Retina (tissue), 1 donor: ENCODE results near the gene ZNF43.
"Not testable (repeated sequence)": the region's sequence is repeated elsewhere in the genome, so short reads cannot be mapped to it uniquely, and the experiment has no call there.

Experiments used
- DNase-seq: peaks from one replicate; pipeline ENCODE4 v3.0.0-alpha.2; 2016

ZNF43 gene

GRCh38 chr19:21835810-21836444 lies at the start of gene ZNF43:
Gene ZNF43, minus strand, starts transcription at chr19:21836182. Its CDS starts 144 bp downstream, at chr19:21836038.
- DNase-seq, result peak; percentile 97

DNA sequence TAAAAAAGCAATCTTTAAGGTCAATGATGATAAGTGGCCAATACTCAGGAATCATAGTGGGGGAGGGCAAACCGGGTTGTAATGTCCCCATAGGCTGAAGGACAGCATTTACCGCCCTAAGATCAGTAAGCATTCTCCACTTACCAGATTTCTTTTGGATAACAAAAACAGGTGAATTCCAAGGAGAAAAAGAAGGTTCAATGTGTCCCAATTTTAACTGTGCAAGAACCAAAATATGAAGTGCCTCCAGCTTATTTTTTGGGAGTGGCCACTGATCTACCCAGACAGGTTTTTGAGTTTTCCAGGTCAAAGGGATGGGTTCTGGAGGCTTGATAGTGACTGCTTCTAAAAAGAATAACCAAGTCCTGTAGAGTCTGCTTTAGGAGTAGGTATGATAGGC lies 49.5 kb upstream of the ZNF43 start:
- not testable (repeated sequence) for DNase-seq

GRCh38 chr19:21884786-21885185 lies 48.8 kb upstream of the ZNF43 start:
- not testable (repeated sequence) for DNase-seq

GRCh38 chr19:21883516-21883915 lies 47.5 kb upstream of the ZNF43 start:
- DNase-seq, result no peak

GRCh38 chr19:21880761-21881160 lies 44.8 kb upstream of the ZNF43 start:
- not testable (repeated sequence) for DNase-seq

DNA sequence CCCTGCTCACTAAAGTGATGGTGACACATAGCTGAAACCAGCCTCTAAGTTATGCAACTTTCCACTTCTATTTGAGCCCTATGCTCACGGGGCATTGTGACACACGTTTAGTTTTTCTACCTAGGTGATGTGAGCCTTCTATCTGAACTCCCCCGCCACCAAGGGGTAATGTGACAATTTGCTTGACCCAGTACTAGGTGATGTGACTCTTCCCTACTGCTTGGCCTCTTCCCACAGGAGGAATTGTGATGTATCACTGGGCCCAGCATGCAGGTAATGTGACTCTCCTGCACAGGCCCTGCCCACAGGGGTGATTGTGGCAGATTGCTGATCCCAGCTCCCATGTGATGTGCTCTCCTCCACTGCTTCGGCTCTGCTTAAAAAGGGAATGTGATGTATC lies 42.7 kb upstream of the ZNF43 start:
- DNase-seq, result no peak

- no peak for DNase-seq
Measured at GRCh38 chr19:21877976-21878375, 42.0 kb upstream of the ZNF43 start.

DNA sequence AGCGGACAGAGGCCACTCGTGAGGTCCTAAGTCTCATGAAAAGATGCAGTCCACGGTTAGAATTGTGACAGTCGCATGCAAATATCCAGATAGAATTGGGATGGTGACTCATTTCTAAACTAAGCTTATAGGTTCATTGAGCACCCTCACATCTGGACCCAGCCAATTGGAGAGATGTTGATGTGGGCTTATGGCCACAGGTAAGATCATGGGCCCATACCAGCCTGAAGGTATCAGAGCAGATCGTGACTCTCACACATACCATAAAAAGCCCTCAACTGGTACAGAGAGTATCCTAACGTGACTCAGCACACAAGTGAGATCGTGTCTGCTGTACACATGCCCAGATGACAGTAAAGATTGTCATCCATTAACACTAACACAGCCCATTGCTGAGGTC lies 40.6 kb upstream of the ZNF43 start:
- not testable (repeated sequence) for DNase-seq

GRCh38 chr19:21856773-21857514 lies 21.0 kb upstream of the ZNF43 start:
- no peak for DNase-seq

GRCh38 chr19:21851596-21852345 lies 15.8 kb upstream of the ZNF43 start:
- DNase-seq, result peak; percentile 98

GRCh38 chr19:21850656-21851255 lies 14.8 kb upstream of the ZNF43 start:
- peak; percentile 21 for DNase-seq

DNA sequence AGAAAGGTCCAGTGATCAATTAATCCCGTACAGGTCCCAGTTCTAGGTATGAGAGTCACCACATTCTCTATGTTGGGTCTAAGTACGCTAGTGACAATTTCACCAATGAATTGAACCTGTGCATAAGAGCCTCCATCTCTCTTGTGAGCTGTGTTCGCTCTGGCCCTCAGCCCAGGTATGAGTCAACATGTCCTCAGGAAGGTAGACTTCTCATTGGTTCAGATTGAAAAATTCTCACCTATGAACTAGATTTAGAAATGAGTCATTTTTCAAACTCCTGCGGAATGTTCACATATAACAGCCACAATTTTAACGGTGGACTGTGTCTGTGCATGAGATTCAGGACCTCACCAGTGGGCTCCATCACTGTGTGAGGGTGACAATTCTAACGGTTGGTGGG lies 12.7 kb upstream of the ZNF43 start:
- no peak for DNase-seq

DNA sequence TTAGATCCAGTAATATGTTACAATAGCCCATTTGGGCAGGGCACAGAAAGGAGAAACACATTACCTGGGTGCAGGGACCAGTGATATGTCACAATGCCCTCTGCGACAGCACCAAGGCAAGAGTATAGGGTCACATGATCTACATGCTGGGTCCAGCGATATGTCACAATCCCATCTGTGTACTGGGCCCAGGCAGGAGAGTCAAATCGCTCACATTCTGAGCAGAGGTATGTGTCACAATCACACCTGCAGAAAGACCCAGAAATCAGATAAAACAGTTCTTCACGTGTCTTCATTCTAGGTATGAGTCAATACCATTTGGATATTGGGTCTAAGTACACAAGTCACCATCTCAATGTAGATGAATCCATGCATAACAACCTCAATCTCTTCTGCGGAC lies 7.1 kb upstream of the ZNF43 start:
- DNase-seq, result no peak

DNA sequence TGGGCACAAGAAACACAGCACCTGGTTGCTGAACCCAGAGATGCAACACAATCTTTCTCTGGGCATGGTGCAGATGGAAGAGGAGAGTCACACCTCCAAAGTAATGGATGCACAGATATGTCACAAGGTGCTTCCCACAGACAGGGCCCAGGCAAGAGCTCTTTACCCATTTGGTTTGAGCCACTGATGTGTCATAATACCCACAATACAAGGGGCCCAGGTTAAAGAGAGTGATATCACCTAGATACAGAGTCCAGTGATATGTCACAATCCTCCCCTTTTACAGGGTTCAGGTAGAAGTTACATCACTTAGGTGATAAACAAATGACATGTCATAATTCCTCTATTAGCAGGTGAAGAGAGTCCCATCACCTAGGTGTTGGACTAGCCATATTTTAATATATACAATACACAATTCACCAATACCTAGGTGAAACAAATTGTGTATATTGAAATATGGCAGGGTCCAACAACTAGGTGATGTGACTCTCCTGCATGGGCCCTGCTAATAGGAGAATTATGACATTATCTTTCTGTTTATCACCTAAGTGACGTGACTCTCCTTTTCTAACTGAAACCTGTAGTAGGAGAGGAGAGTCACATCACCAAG lies 5.6 kb upstream of the ZNF43 start:
- DNase-seq, result no peak

DNA sequence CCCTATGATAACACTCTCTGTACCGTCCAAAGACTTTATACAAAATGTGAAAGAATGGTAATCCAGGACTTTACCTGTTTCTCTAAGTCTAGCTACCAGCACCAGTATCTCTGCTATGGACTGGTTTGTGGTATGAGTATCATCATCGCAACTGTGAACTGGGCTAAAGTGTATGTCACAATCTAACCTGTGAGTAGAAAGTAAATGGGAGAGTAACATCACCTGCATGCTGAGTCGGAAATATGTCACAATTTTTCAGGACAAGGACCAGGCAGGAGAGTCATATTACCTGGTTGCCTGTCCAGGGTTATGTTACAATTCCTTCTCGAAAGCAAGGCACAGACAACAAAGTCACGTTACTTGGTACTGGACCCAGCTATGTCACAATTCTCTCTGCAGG lies 5.1 kb upstream of the ZNF43 start:
- DNase-seq, result no peak

DNA sequence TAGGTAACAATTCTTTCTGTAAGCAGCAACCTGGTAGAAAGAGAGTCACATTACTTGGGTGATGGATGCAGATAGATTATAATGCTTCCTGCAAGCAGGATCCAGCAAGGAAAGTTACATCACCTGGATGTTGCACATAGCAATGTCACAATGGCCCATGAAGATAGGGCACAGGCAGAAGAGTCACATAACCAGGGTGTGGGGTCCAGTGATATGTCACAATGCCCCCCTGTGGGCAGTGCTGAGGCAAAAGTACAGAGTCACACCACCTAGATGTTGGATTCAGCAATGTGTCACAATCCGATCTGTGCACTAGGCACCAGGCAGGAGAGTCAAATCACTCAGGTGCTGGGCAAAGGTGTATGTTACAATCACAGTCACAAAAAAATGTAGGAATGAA lies 4.0 kb upstream of the ZNF43 start:
- no peak for DNase-seq

DNA sequence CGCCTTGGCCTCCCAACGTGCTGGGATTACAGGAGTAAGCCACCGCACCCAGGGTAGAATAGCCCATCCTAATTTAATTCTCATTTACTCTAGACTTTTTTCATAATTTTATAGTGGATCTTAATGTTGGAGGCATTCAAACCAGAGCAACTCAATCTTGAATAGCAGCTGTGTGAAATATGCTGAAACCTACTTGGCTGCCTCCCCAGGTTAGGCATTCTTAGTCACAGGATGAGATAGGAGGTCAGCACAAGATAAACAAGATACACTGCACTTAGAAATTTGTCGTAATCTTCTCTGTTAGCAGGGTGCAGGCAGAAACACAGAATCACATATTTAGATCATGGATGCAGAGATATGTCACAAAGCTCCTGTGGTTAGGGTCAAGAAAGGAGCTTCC lies 2.7 kb upstream of the ZNF43 start:
- no peak for DNase-seq

- DNase-seq, result no peak
Measured at GRCh38 chr19:21835429-21835809, 563 bp downstream of the ZNF43 start.

GRCh38 chr19:21833733-21834132 lies 2.2 kb downstream of the ZNF43 start:
- DNase-seq, result no peak

DNA sequence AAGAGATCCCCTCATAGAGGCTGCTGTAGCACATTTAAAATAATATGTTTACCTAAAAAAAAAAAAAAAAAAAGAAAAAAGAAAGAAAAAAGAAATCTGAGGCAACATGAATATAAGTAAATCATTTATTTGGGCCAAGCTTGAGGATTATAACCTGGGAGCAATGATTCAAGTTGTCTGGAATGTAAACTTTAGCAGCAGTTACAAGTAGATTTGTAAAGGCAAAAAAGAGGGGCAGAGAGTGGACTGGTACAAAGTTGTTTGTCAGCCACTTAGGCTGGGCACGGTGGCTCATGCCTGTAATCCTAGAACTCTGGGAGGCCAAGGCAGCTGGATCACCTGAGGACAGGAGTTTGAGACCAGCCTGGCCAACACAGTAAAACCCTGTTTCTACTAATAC lies 11.3 kb downstream of the ZNF43 start:
- DNase-seq, result no peak

- no peak for DNase-seq
Measured at GRCh38 chr19:21823224-21823623, 12.8 kb downstream of the ZNF43 start.

- no peak for DNase-seq
Measured at GRCh38 chr19:21812448-21812847, 23.5 kb downstream of the ZNF43 start.

DNA sequence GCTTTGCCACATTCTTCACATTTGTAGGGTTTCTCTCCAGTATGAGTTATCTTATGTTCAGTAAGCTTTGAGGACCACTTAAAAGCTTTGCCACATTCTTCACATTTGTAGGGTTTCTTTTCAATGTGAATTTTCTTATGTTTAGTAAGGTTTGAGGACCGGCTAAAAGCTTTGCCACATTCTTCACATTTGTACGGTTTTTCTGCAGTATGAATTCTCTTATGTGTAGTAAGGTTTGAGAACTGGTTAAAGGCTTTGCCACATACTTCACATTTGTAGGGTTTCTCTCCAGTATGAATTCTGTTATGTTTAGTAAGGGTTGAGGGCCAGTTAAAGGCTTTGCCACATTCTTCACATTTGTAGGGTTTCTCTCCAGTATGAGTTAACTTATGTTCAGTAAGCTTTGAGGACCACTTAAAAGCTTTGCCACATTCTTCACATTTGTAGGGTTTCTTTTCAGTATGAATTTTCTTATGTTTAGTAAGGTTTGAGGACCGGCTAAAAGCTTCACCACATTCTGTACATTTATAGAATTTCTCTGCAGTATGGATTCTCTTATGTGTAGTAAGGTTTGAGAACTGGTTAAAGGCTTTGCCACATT lies 27.5 kb downstream of the ZNF43 start:
- DNase-seq, result not testable (repeated sequence)
